OCI-LY1 (cell line): ENCODE measurements around the gene FAM204A.

Experiments used
- CTCF ChIP-seq: fragments of 200-600 bp; sonication (generic), shearing (Covaris generic); IDR thresholded peaks from 2 replicates; pipeline ENCODE4 v1.5.1; 2017; ENCODE audit warnings: mild to moderate bottlenecking, antibody characterized with exemption, low read length, moderate library complexity, mixed read lengths
- EZH2 ChIP-seq: fragments of 200-600 bp; sonication (generic), shearing (Covaris generic); IDR thresholded peaks from 2 replicates; pipeline ENCODE4 v1.8.0; 2017; ENCODE audit warnings: borderline replicate concordance, mixed run types, mild to moderate bottlenecking, antibody characterized with exemption, low read length, moderate library complexity, mixed read lengths

DNA sequence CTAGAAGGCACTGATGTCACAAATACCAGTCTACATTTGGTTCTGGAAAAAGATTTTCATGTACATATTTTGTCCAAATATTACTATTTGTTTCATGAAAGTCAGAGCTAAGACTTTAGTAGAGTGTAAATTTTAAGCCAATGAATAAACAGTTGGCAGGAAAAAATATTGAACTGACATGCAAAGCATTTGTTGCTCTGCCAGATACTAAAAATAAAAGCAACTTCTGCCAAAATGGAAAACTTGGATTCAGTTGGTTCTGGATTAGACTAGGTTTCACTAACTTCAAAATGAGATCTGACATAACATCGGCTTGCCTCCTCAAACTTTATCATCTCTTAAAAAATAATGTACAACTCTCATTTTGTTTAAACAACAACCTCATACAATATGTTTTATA lies 34.9 kb downstream of the FAM204A start:
- TF ChIP-seq CTCF (no peak), EZH2 (no peak)
